ENCODE measurements around the gene MINDY4. TPM values are rescaled to one million over a fixed set of nuclear protein-coding genes. Genes with fewer than 3 reads are reported as not detected.

MINDY4 gene
- total and polyA plus RNA-seq, 2 of the 13 experiments (the other 11 are each of a cell fraction or from before 2014, with no cell fraction given) = not detected

GRCh38 chr7:30867483-30867882, 96.3 kb downstream of the MINDY4 start (continued):
- TF ChIP-seq, protein P1, sequence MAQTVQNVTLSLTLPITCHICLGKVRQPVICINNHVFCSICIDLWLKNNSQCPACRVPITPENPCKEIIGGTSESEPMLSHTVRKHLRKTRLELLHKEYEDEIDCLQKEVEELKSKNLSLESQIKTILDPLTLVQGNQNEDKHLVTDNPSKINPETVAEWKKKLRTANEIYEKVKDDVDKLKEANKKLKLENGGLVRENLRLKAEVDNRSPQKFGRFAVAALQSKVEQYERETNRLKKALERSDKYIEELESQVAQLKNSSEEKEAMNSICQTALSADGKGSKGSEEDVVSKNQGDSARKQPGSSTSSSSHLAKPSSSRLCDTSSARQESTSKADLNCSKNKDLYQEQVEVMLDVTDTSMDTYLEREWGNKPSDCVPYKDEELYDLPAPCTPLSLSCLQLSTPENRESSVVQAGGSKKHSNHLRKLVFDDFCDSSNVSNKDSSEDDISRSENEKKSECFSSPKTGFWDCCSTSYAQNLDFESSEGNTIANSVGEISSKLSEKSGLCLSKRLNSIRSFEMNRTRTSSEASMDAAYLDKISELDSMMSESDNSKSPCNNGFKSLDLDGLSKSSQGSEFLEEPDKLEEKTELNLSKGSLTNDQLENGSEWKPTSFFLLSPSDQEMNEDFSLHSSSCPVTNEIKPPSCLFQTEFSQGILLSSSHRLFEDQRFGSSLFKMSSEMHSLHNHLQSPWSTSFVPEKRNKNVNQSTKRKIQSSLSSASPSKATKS (CRISPR knock-in tag; IDR thresholded peaks at IDR 0.05) = no peak
- TF ChIP-seq ZNF557 (CRISPR knock-in tag; IDR thresholded peaks at IDR 0.05) = no peak
- TF ChIP-seq NR2F1 (CRISPR knock-in tag; IDR thresholded peaks at IDR 0.05) = no peak
- no peak for TF ChIP-seq ZNF337 (CRISPR knock-in tag; IDR thresholded peaks at IDR 0.05; ENCODE audit: borderline replicate concordance, low read depth)
- no peak for TF ChIP-seq ZBTB20 (CRISPR knock-in tag; IDR thresholded peaks at IDR 0.05; ENCODE audit: borderline replicate concordance, low read depth)
- TF ChIP-seq ZMYM3 (CRISPR knock-in tag; IDR thresholded peaks at IDR 0.05) = no peak
- no peak for TF ChIP-seq ZNF432 (CRISPR knock-in tag; IDR thresholded peaks at IDR 0.05; ENCODE audit: borderline replicate concordance)
- no peak for TF ChIP-seq ZNF264 (CRISPR knock-in tag; IDR thresholded peaks at IDR 0.05)
- TF ChIP-seq TARDBP (CRISPR knock-in tag; IDR thresholded peaks at IDR 0.05) = no peak
- no peak for TF ChIP-seq NFKBIZ (CRISPR knock-in tag; IDR thresholded peaks at IDR 0.05)
- TF ChIP-seq TERF1 (CRISPR knock-in tag; IDR thresholded peaks at IDR 0.05) = no peak

Data from HepG2 (cell line).